Rectal smooth muscle tissue (tissue), 1 donor: ENCODE measurements around the gene HMGXB3.

ENCODE experiments used
- H3K27ac ChIP-seq: one replicate; pipeline ENCODE4 v1.7.0; 2013; ENCODE audit warnings: low read depth, low read length, inconsistent platforms
- H3K27me3 ChIP-seq: one replicate; pipeline ENCODE4 v1.7.0; 2013; ENCODE audit warnings: low read length; ENCODE audit not compliant: control insufficient read depth, insufficient read depth
- H3K36me3 ChIP-seq: one replicate; pipeline ENCODE4 v1.7.0; 2013; ENCODE audit warnings: low read length; ENCODE audit not compliant: control insufficient read depth, insufficient read depth
- H3K4me1 ChIP-seq: one replicate; pipeline ENCODE4 v1.7.0; 2013; ENCODE audit warnings: low read length; ENCODE audit not compliant: control insufficient read depth, insufficient read depth
- H3K4me3 ChIP-seq: one replicate; pipeline ENCODE4 v1.7.0; 2013; ENCODE audit warnings: low read length
- H3K9ac ChIP-seq: one replicate; pipeline ENCODE4 v1.7.0; 2013; ENCODE audit warnings: low read length

HMGXB3 gene

GRCh38 chr5:149962601-149963300, 37.8 kb upstream of the HMGXB3 start:
- H3K27ac ChIP-seq = no peak overlapping the region
- H3K4me3 ChIP-seq = peak overlapping the region; percentile 76
- no peak overlapping the region for H3K9ac ChIP-seq
- H3K4me1 ChIP-seq = peaks cover 6% of the 10 kb centered on the region
- no peaks in the 10 kb centered on the region for H3K27me3 ChIP-seq
- H3K36me3 ChIP-seq = no peaks in the 10 kb centered on the region

GRCh38 chr5:149963729-149964128, 36.8 kb upstream of the HMGXB3 start:
- H3K4me3 ChIP-seq = peak overlapping the region; percentile 2
- no peak overlapping the region for H3K27ac ChIP-seq
- H3K9ac ChIP-seq = no peak overlapping the region
- no peaks in the 10 kb centered on the region for H3K27me3 ChIP-seq
- H3K4me1 ChIP-seq = peaks cover 6% of the 10 kb centered on the region
- H3K36me3 ChIP-seq = no peaks in the 10 kb centered on the region

- Histone ChIP-seq H3K9ac (no peak overlapping the region), H3K4me3 (no peak overlapping the region), H3K4me1 (no peaks in the 10 kb centered on the region), H3K36me3 (no peaks in the 10 kb centered on the region), H3K27ac (no peak overlapping the region), H3K27me3 (no peaks in the 10 kb centered on the region)
Observed at GRCh38 chr5:149966946-149967345, 33.6 kb upstream of the HMGXB3 start.

- no peaks in the 10 kb centered on the region for H3K4me1 ChIP-seq
- H3K27ac ChIP-seq = no peak overlapping the region
- H3K36me3 ChIP-seq = no peaks in the 10 kb centered on the region
- no peak overlapping the region for H3K4me3 ChIP-seq
- no peak overlapping the region for H3K9ac ChIP-seq
- H3K27me3 ChIP-seq = no peaks in the 10 kb centered on the region
Observed at GRCh38 chr5:149969181-149969930, 31.2 kb upstream of the HMGXB3 start.

GRCh38 chr5:149975409-149975808, 25.1 kb upstream of the HMGXB3 start:
- Histone ChIP-seq H3K36me3 (peaks cover 6% of the 10 kb centered on the region), H3K4me3 (no peak overlapping the region), H3K27me3 (no peaks in the 10 kb centered on the region), H3K27ac (no peak overlapping the region), H3K4me1 (no peaks in the 10 kb centered on the region), H3K9ac (no peak overlapping the region)

GRCh38 chr5:149979896-149980295, 20.6 kb upstream of the HMGXB3 start:
- peaks cover 9% of the 10 kb centered on the region for H3K36me3 ChIP-seq

GRCh38 chr5:149981206-149981605, 19.3 kb upstream of the HMGXB3 start:
- H3K9ac ChIP-seq = no peak overlapping the region
- no peaks in the 10 kb centered on the region for H3K27me3 ChIP-seq
- no peaks in the 10 kb centered on the region for H3K4me1 ChIP-seq
- no peak overlapping the region for H3K4me3 ChIP-seq
- peak overlapping the region; percentile 42 for H3K27ac ChIP-seq
- peaks cover 9% of the 10 kb centered on the region for H3K36me3 ChIP-seq

More at GRCh38 chr5:149979896-149980295, 20.6 kb upstream of the HMGXB3 start:
- H3K9ac ChIP-seq = no peak overlapping the region
- no peak overlapping the region for H3K27ac ChIP-seq
- H3K27me3 ChIP-seq = no peaks in the 10 kb centered on the region
- H3K4me3 ChIP-seq = no peak overlapping the region
- H3K4me1 ChIP-seq = no peaks in the 10 kb centered on the region

GRCh38 chr5:149982505-149982904, 18.0 kb upstream of the HMGXB3 start:
- H3K27ac ChIP-seq = no peak overlapping the region
- H3K4me3 ChIP-seq = no peak overlapping the region
- no peaks in the 10 kb centered on the region for H3K27me3 ChIP-seq
- no peaks in the 10 kb centered on the region for H3K4me1 ChIP-seq
- no peak overlapping the region for H3K9ac ChIP-seq
- H3K36me3 ChIP-seq = peaks cover 10% of the 10 kb centered on the region

- Histone ChIP-seq H3K4me1 (no peaks in the 10 kb centered on the region), H3K4me3 (no peak overlapping the region), H3K9ac (no peak overlapping the region), H3K27me3 (no peaks in the 10 kb centered on the region), H3K27ac (no peak overlapping the region), H3K36me3 (peaks cover 2% of the 10 kb centered on the region)
Observed at GRCh38 chr5:149988126-149988525, 12.4 kb upstream of the HMGXB3 start.

- Histone ChIP-seq H3K4me1 (no peaks in the 10 kb centered on the region), H3K27me3 (no peaks in the 10 kb centered on the region), H3K9ac (no peak overlapping the region), H3K4me3 (no peak overlapping the region), H3K27ac (no peak overlapping the region), H3K36me3 (peaks cover 5% of the 10 kb centered on the region)
Observed at GRCh38 chr5:149990518-149991376, 9.8 kb upstream of the HMGXB3 start.

GRCh38 chr5:149993471-149993870, 7.1 kb upstream of the HMGXB3 start:
- H3K27me3 ChIP-seq = no peaks in the 10 kb centered on the region
- H3K4me1 ChIP-seq = no peaks in the 10 kb centered on the region
- H3K27ac ChIP-seq = no peak overlapping the region
- H3K9ac ChIP-seq = no peak overlapping the region
- H3K36me3 ChIP-seq = peaks cover 3% of the 10 kb centered on the region
- no peak overlapping the region for H3K4me3 ChIP-seq
